ENCODE results near the gene DSP.

GRCh38 chr6:7547315-7547714 is 5.8 kb downstream of the DSP start:
- TF ChIP-seq GTF2I (CRISPR knock-in tag; conservative IDR thresholded peaks at IDR 0.05): no peak
- TF ChIP-seq E2F1 (CRISPR knock-in tag; IDR thresholded peaks at IDR 0.05): no peak
- TF ChIP-seq MYBL2 (CRISPR knock-in tag; IDR thresholded peaks at IDR 0.05): no peak
- no peak for TF ChIP-seq FOXP4 (CRISPR knock-in tag; IDR thresholded peaks at IDR 0.05)
- no peak for TF ChIP-seq CTCF (IDR thresholded peaks at IDR 0.05)
- TF ChIP-seq RELA (CRISPR knock-in tag; IDR thresholded peaks at IDR 0.05; ENCODE audit: borderline replicate concordance): no peak
- no peak for TF ChIP-seq ZNF232 (CRISPR knock-in tag; IDR thresholded peaks at IDR 0.05)
- TF ChIP-seq ARID4B (CRISPR knock-in tag; IDR thresholded peaks at IDR 0.05; ENCODE audit: borderline replicate concordance): no peak
- no peak for TF ChIP-seq ZNF671 (CRISPR knock-in tag; IDR thresholded peaks at IDR 0.05)
- TF ChIP-seq MAX (CRISPR knock-in tag; IDR thresholded peaks at IDR 0.05): no peak
- no peak for TF ChIP-seq RORB (CRISPR knock-in tag; IDR thresholded peaks at IDR 0.05)
- TF ChIP-seq STAT6 (CRISPR knock-in tag; conservative IDR thresholded peaks at IDR 0.05; ENCODE audit: low read depth): no peak
- no peak for TF ChIP-seq ZNF263 (CRISPR knock-in tag; IDR thresholded peaks at IDR 0.05; ENCODE audit: low read depth)
- no peak for TF ChIP-seq CREM (CRISPR knock-in tag; IDR thresholded peaks at IDR 0.05)
